HepG2 (cell line): ENCODE data around the gene CAPN9. TPM values are rescaled to one million over a fixed set of nuclear protein-coding genes. Genes with fewer than 3 reads are reported as not detected.
A peak's percentile ranks its signal among the peaks of the same experiment; 100 is the strongest.

ENCODE experiments used
- AGO2 ChIP-seq: fragments of 200-400 bp; formaldehyde crosslinking; optimal IDR thresholded peaks from 2 replicates; pipeline ENCODE3; 2017; ENCODE audit warnings: mild to moderate bottlenecking, low read depth, low read length, moderate library complexity
- AKNA ChIP-seq: sonication (generic); formaldehyde crosslinking; IDR thresholded peaks from 2 replicates; pipeline ENCODE4 v1.4.0; 2020; ENCODE audit warnings: missing genetic modification reagents, borderline replicate concordance
- GATAD1 ChIP-seq: IDR thresholded peaks from 2 replicates; pipeline ENCODE4 v1.6.1; 2016; ENCODE audit warnings: missing genetic modification reagents, missing compliant biosample characterization
- HMGA1 ChIP-seq: sonication (generic); formaldehyde crosslinking; conservative IDR thresholded peaks from 2 replicates; pipeline ENCODE4 v1.4.0; 2020; ENCODE audit warnings: missing genetic modification reagents
- HMGXB3 ChIP-seq: sonication (generic); formaldehyde crosslinking; IDR thresholded peaks from 2 replicates; pipeline ENCODE4 v1.4.0; 2020; ENCODE audit warnings: missing genetic modification reagents, borderline replicate concordance
- HNF4G ChIP-seq, 2 experiments: sonication (generic) in 1 of 2; formaldehyde crosslinking in 1 of 2; IDR thresholded peaks; 2 replicates each; pipeline versions ENCODE4 v1.4.0 to v1.6.1; 2011 to 2020; ENCODE audit warnings: borderline replicate concordance in 2 of 2, low read depth in 2 of 2, mild to moderate bottlenecking in 2 of 2, low read length in 1 of 2, missing genetic modification reagents in 1 of 2, moderate library complexity in 1 of 2
- SIN3B ChIP-seq: fragments of 150-350 bp; IDR thresholded peaks from 2 replicates; pipeline ENCODE4 v1.6.1; 2014; ENCODE audit warnings: low read length
- TRIM22 ChIP-seq: fragments of 450-650 bp; IDR thresholded peaks from 2 replicates; pipeline ENCODE4 v1.6.1; 2017
- ZNF260 ChIP-seq: sonication (generic); formaldehyde crosslinking; IDR thresholded peaks from 2 replicates; pipeline ENCODE4 v1.4.0; 2020; ENCODE audit warnings: missing genetic modification reagents, low read depth, mild to moderate bottlenecking, borderline replicate concordance
- ZNF556 ChIP-seq: sonication (generic); formaldehyde crosslinking; IDR thresholded peaks from 2 replicates; pipeline ENCODE4 v1.4.0; 2020; ENCODE audit warnings: mild to moderate bottlenecking, missing genetic modification reagents, borderline replicate concordance
- ZNF660 ChIP-seq: sonication (generic); formaldehyde crosslinking; IDR thresholded peaks from 2 replicates; pipeline ENCODE4 v1.5.1; 2020; ENCODE audit warnings: mild to moderate bottlenecking, low read depth, missing genetic modification reagents, borderline replicate concordance
- ZNF672 ChIP-seq: sonication (generic); formaldehyde crosslinking; IDR thresholded peaks from 2 replicates; pipeline ENCODE4 v1.8.1; 2022; ENCODE audit warnings: missing genetic modification reagents
- ZNF703 ChIP-seq: sonication (generic); formaldehyde crosslinking; IDR thresholded peaks from 2 replicates; pipeline ENCODE4 v1.5.1; 2020; ENCODE audit warnings: missing genetic modification reagents, mild to moderate bottlenecking, moderate library complexity, borderline replicate concordance
- ZSCAN20 ChIP-seq: sonication (generic); formaldehyde crosslinking; IDR thresholded peaks from 2 replicates; pipeline ENCODE4 v1.4.0; 2020; ENCODE audit warnings: missing genetic modification reagents, mild to moderate bottlenecking, borderline replicate concordance
- ZSCAN31 ChIP-seq: sonication (generic); formaldehyde crosslinking; IDR thresholded peaks from 2 replicates; pipeline ENCODE4 v1.5.0; 2020; ENCODE audit warnings: low read depth, mild to moderate bottlenecking, missing genetic modification reagents
- polyA plus RNA-seq, 8 experiments: library from polyadenylated mRNA; depleted of rRNA in 3 of 8; stranded (reverse) in 7 of 8; unstranded in 1 of 8; fragments of >200 nt; fragmentation: Illumina TruSeq in 4 of 8; extraction: Trizol in 4 of 8; gene quantifications; 2 replicates each; pipeline versions ENCODE4 v1.2.1 to v1.2.3, GENCODE V29; 2011 to 2016; ENCODE audit warnings: low read depth in 4 of 8, missing spikeins in 1 of 8, mixed read lengths in 1 of 8; ENCODE audit not compliant: insufficient read depth in 1 of 8
- total RNA-seq, 5 experiments: library from RNA; depleted of rRNA; stranded (reverse); fragments of >200 nt; fragmentation: Illumina TruSeq; extraction: Trizol; gene quantifications; 2 replicates each; pipeline ENCODE4 v1.2.3, GENCODE V29; 2016; ENCODE audit warnings: low read depth in 1 of 5
- TF ChIP-seq, protein P1 (sequence below): sonication (generic); formaldehyde crosslinking; IDR thresholded peaks from 2 replicates; pipeline ENCODE4 v1.4.0; 2020; ENCODE audit warnings: mild to moderate bottlenecking, missing genetic modification reagents

Gene CAPN9
- total and polyA plus RNA-seq, 2 of the 13 experiments (the other 11 are each of a cell fraction or from before 2014, with no cell fraction given), result 0.04 to 0.31 TPM

DNA sequence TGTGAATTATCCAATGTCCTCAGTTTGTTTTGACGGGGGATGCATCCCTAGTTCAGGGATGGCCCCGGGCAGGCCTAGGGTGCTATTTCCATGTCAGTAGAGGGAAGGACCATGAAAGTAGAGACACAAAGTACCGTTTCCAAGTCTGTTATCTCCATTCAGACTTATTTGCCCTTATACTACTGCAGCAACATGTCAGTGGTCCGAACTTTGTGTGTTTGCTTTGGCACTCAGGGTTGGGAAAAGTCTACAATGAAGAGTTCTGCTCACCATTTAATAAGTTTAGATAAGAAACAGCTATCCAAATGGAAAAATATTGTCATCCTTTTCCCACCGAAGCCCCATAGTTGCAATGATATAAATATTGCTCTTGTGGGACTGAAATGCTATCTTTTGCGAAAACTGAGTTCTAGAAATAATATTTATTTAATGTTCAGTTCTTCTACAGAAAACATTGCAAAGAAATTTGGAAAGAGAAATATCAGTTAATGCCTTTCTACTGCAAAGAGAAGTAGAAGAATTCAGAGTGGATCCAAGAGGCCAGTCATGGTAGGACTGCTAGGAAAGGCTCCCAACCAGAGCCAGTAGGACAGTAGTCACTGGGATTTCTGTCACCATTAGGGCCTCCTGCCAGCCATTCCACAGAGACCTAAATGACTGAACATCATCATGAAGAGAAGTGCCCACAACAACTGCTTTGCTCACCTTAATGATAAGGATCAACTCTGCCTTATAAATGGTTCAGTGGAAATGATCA, 21.8 kb upstream of the CAPN9 start (continued):
- TF ChIP-seq ZNF703 (no peak), GATAD1 (CRISPR knock-in tag) (peak; percentile 51), AGO2 (no peak), ZNF556 (CRISPR knock-in tag) (no peak), ZNF672 (CRISPR knock-in tag) (no peak), HNF4G (IDR thresholded peaks at IDR 0.05; ENCODE audit: borderline replicate concordance, low read depth, low read length) (peak; percentile 66; the same call in 1 of the 2 replicates), HNF4G (CRISPR knock-in tag; IDR thresholded peaks at IDR 0.05; ENCODE audit: borderline replicate concordance, low read depth) (no peak), ZSCAN20 (no peak), HMGXB3 (CRISPR knock-in tag) (0 out of 2 replicates have a peak, but pooled peaks have one; percentile 30), SIN3B (no peak), AKNA (CRISPR knock-in tag) (no peak), HMGA1 (CRISPR knock-in tag) (no peak), TRIM22 (no peak), ZSCAN31 (CRISPR knock-in tag) (no peak), ZNF660 (CRISPR knock-in tag) (no peak), ZNF260 (CRISPR knock-in tag) (no peak)
- TF ChIP-seq, protein P1, sequence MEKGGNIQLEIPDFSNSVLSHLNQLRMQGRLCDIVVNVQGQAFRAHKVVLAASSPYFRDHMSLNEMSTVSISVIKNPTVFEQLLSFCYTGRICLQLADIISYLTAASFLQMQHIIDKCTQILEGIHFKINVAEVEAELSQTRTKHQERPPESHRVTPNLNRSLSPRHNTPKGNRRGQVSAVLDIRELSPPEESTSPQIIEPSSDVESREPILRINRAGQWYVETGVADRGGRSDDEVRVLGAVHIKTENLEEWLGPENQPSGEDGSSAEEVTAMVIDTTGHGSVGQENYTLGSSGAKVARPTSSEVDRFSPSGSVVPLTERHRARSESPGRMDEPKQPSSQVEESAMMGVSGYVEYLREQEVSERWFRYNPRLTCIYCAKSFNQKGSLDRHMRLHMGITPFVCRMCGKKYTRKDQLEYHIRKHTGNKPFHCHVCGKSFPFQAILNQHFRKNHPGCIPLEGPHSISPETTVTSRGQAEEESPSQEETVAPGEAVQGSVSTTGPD (CRISPR knock-in tag), result peak; percentile 24; the same call in 1 of the 2 replicates
